GM23338 (cell line): ENCODE data around the gene ST6GALNAC3. TPM values are rescaled to one million over a fixed set of nuclear protein-coding genes. Genes with fewer than 3 reads are reported as not detected.

Experiments used
- ATAC-seq: fragments of 200-7000 bp; cut with Tn5 transposase; 3 replicates; pipeline ENCODE4 v1.9.1; 2020
- DNase-seq: peaks from one replicate; pipeline ENCODE4 v3.0.0-alpha.2; 2015; ENCODE audit warnings: low spot score
- H2AFZ ChIP-seq: fragments of 200-600 bp; sonication (generic); 2 replicates; pipeline ENCODE4 v1.8.0; 2016; ENCODE audit warnings: antibody characterized with exemption, mild to moderate bottlenecking, moderate library complexity
- H3F3A ChIP-seq: fragments of 200-600 bp; sonication (generic); replicated peaks from 2 replicates; pipeline ENCODE4 v1.8.0; 2017; ENCODE audit warnings: antibody characterized with exemption, mixed run types, low read depth
- H3K27ac ChIP-seq: fragments of 200-600 bp; sonication (generic); 2 replicates; pipeline ENCODE4 v1.6.1; 2016; ENCODE audit warnings: low read depth
- H3K27me3 ChIP-seq: fragments of 200-600 bp; sonication (generic); 2 replicates; pipeline ENCODE4 v1.8.0; 2016; ENCODE audit warnings: mild to moderate bottlenecking, mixed run types, moderate library complexity; ENCODE audit not compliant: insufficient read depth
- H3K36me3 ChIP-seq: fragments of 200-600 bp; sonication (generic); 2 replicates; pipeline ENCODE4 v1.8.0; 2016; ENCODE audit warnings: mild to moderate bottlenecking; ENCODE audit not compliant: insufficient read depth
- H3K4me1 ChIP-seq: fragments of 200-600 bp; sonication (generic); 2 replicates; pipeline ENCODE4 v1.8.0; 2016; ENCODE audit warnings: mild to moderate bottlenecking, moderate library complexity; ENCODE audit not compliant: insufficient read depth
- H3K4me2 ChIP-seq: fragments of 200-600 bp; sonication (generic); 2 replicates; pipeline ENCODE4 v1.7.1; 2017; ENCODE audit warnings: mixed run types
- H3K4me3 ChIP-seq: fragments of 200-600 bp; sonication (generic); 2 replicates; pipeline ENCODE4 v1.6.1; 2016; ENCODE audit warnings: mixed run types
- H3K79me2 ChIP-seq: fragments of 200-600 bp; sonication (generic); replicated peaks from 2 replicates; pipeline ENCODE4 v1.8.0; 2017; ENCODE audit warnings: mild to moderate bottlenecking; ENCODE audit not compliant: insufficient read depth
- H3K9me2 ChIP-seq: fragments of 200-600 bp; sonication (generic); 2 replicates; pipeline ENCODE4 v1.8.0; 2017; ENCODE audit not compliant: insufficient read depth
- H4K20me1 ChIP-seq: fragments of 200-600 bp; sonication (generic); replicated peaks from 2 replicates; pipeline ENCODE4 v1.8.0; 2017; ENCODE audit warnings: mild to moderate bottlenecking; ENCODE audit not compliant: insufficient read depth
- H3K27ac Mint-ChIP-seq: 2 replicates; pipeline ENCODE4 v1.8.0; 2020; ENCODE audit warnings: inconsistent platforms, mild to moderate bottlenecking, moderate library complexity, mixed read lengths
- H3K27me3 Mint-ChIP-seq: 3 replicates; pipeline ENCODE4 v1.8.0; 2022; ENCODE audit warnings: low read depth, mild to moderate bottlenecking, moderate library complexity, mixed read lengths, inconsistent platforms; ENCODE audit not compliant: insufficient read depth, poor library complexity
- H3K36me3 Mint-ChIP-seq: 3 replicates; pipeline ENCODE4 v1.8.0; 2021; ENCODE audit warnings: low read depth, mild to moderate bottlenecking, inconsistent platforms, moderate library complexity, mixed read lengths
- H3K4me1 Mint-ChIP-seq: 3 replicates; pipeline ENCODE4 v1.8.0; 2020; ENCODE audit warnings: mild to moderate bottlenecking, inconsistent platforms, mixed read lengths
- H3K4me3 Mint-ChIP-seq: 3 replicates; pipeline ENCODE4 v1.8.0; 2021; ENCODE audit warnings: moderate library complexity, mild to moderate bottlenecking, inconsistent platforms, mixed read lengths
- H3K9me3 Mint-ChIP-seq: 3 replicates; pipeline ENCODE4 v1.8.0; 2020; ENCODE audit warnings: moderate library complexity, mild to moderate bottlenecking, inconsistent platforms, mixed read lengths
- EZH2 ChIP-seq: fragments of 200-600 bp; sonication (generic); IDR thresholded peaks from one replicate; pipeline ENCODE4 v1.8.0; 2017; ENCODE audit warnings: antibody characterized with exemption, mild to moderate bottlenecking, low read depth; ENCODE audit not compliant: unreplicated experiment
- EZH2phosphoT487 ChIP-seq: fragments of 200-600 bp; sonication (generic); IDR thresholded peaks from one replicate; pipeline ENCODE4 v1.8.1; 2018; ENCODE audit warnings: antibody characterized with exemption; ENCODE audit not compliant: unreplicated experiment
- NANOG ChIP-seq: IDR thresholded peaks from 2 replicates; pipeline ENCODE4 v1.6.1; 2016; ENCODE audit warnings: antibody characterized with exemption, borderline replicate concordance
- POLR2AphosphoS5 ChIP-seq: IDR thresholded peaks from 2 replicates; pipeline ENCODE4 v1.6.1; 2016; ENCODE audit warnings: antibody characterized with exemption, low read depth
- STAT1 ChIP-seq: IDR thresholded peaks from one replicate; pipeline ENCODE4 v1.6.1; 2016; ENCODE audit warnings: antibody characterized with exemption; ENCODE audit not compliant: unreplicated experiment
- ZNF114 ChIP-seq: fragments of 250-450 bp; sonication (Bioruptor Pico); IDR thresholded peaks from 2 replicates; pipeline ENCODE4 v1.5.0; 2020; ENCODE audit warnings: mild to moderate bottlenecking, moderate library complexity
- polyA plus RNA-seq: library from polyadenylated mRNA; unstranded; fragments of >200 nt; fragmentation: Nextera tagmentation; extraction: Ambion mirVana; gene quantifications from 2 replicates; pipeline ENCODE4 v1.2.1, GENCODE V29; 2016
- total RNA-seq: library from RNA; depleted of rRNA; stranded (reverse); fragments of >200 nt; shearing (Covaris generic); gene quantifications from 2 replicates; pipeline ENCODE4 v1.2.3, GENCODE V29; 2014
- TF ChIP-seq, protein P1 (sequence below), 2 experiments: fragments of 200-600 bp in 1 of 2; sonication (generic) in 1 of 2; conservative IDR thresholded peaks; 2 replicates each; pipeline versions ENCODE4 v1.5.1 to v1.6.1; 2016 to 2017; ENCODE audit warnings: antibody characterized with exemption in 2 of 2, low read depth in 2 of 2, mild to moderate bottlenecking in 2 of 2, moderate library complexity in 1 of 2
- TF ChIP-seq, protein P2 (sequence below): IDR thresholded peaks from 2 replicates; pipeline ENCODE4 v1.6.1; 2016; ENCODE audit warnings: antibody characterized with exemption
- TF ChIP-seq, protein P3 (sequence below): fragments of 250-450 bp; sonication (Bioruptor Pico); IDR thresholded peaks from 2 replicates; pipeline ENCODE4 v1.5.0; 2020; ENCODE audit warnings: mild to moderate bottlenecking, moderate library complexity

Gene ST6GALNAC3
- total and polyA plus RNA-seq, 2 experiments from 2014 or later, result 4.7 to 11.6 TPM

DNA sequence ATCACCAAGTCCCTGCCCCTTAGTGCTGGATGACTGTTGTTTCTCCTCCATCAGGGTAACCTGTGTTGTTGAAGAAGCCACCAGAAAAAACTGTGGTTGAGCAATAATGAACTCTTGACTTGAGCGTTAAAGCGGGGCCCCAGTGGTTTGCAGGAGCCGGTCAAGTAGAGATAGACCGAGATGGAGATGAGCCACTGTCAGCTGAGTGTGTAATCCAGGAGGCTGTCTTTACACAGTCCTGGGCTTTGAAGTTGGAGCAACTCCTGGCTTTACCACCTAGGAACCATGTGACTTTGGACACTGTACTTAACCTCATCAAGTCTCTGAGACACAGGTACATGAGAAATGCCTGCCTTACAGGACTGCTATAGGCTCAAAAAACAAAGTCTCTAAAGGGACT, 158.1 kb downstream of the ST6GALNAC3 start (continued):
- TF ChIP-seq, protein P1, sequence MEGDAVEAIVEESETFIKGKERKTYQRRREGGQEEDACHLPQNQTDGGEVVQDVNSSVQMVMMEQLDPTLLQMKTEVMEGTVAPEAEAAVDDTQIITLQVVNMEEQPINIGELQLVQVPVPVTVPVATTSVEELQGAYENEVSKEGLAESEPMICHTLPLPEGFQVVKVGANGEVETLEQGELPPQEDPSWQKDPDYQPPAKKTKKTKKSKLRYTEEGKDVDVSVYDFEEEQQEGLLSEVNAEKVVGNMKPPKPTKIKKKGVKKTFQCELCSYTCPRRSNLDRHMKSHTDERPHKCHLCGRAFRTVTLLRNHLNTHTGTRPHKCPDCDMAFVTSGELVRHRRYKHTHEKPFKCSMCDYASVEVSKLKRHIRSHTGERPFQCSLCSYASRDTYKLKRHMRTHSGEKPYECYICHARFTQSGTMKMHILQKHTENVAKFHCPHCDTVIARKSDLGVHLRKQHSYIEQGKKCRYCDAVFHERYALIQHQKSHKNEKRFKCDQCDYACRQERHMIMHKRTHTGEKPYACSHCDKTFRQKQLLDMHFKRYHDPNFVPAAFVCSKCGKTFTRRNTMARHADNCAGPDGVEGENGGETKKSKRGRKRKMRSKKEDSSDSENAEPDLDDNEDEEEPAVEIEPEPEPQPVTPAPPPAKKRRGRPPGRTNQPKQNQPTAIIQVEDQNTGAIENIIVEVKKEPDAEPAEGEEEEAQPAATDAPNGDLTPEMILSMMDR (conservative IDR thresholded peaks at IDR 0.05; ENCODE audit: low read depth in 2 of 2), result no peak
- TF ChIP-seq ZNF114 (CRISPR knock-in tag), result no peak
- TF ChIP-seq, protein P2, sequence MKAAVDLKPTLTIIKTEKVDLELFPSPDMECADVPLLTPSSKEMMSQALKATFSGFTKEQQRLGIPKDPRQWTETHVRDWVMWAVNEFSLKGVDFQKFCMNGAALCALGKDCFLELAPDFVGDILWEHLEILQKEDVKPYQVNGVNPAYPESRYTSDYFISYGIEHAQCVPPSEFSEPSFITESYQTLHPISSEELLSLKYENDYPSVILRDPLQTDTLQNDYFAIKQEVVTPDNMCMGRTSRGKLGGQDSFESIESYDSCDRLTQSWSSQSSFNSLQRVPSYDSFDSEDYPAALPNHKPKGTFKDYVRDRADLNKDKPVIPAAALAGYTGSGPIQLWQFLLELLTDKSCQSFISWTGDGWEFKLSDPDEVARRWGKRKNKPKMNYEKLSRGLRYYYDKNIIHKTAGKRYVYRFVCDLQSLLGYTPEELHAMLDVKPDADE, result no peak

DNA sequence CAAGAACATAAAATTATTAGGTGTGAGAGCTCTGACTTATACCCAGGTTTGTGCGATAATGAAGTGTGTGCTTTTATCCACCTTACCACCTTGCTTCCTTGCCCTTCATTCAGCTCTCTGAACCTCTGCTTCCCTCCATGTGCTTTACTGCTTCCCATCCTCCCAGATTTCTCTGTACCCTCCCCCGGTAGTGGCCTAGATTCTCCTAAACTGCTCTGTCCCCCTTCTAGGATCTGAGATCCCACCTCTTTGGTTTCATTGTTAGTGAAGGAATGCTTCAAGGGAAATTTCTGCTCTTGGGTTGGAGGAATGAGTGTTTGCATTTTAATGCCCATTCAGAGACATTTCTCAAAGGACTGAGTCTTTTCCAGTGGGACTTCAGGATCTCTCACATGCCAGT, 159.5 kb downstream of the ST6GALNAC3 start:
- DNase-seq, result peak; percentile 45
- peak overlapping the region; percentile 45; the same call in 1 of the 2 replicates for H3K27ac Mint-ChIP-seq
- H3K9me2 ChIP-seq, result peaks cover 10% of the 10 kb centered on the region; the same call in 1 of the 2 replicates
- H3K4me3 Mint-ChIP-seq, result no peak overlapping the region
- H3K27me3 ChIP-seq, result no peaks in the 10 kb centered on the region
- no peaks in the 10 kb centered on the region for H4K20me1 ChIP-seq
- H3K27ac ChIP-seq, result peak overlapping the region; percentile 77
- no peaks in the 10 kb centered on the region for H3K79me2 ChIP-seq
- 0 out of 2 replicates have a peak, but pooled peaks cover 4% of the 10 kb centered on the region for H3F3A ChIP-seq
- ATAC-seq, result no peak
- H3K4me2 ChIP-seq, result peak overlapping the region; percentile 30
- H3K36me3 Mint-ChIP-seq, result peaks cover 12% of the 10 kb centered on the region; the same call in 2 of the 3 replicates
- no peaks in the 10 kb centered on the region for H3K27me3 Mint-ChIP-seq
- H3K4me3 ChIP-seq, result no peak overlapping the region
- TF ChIP-seq, protein P3, sequence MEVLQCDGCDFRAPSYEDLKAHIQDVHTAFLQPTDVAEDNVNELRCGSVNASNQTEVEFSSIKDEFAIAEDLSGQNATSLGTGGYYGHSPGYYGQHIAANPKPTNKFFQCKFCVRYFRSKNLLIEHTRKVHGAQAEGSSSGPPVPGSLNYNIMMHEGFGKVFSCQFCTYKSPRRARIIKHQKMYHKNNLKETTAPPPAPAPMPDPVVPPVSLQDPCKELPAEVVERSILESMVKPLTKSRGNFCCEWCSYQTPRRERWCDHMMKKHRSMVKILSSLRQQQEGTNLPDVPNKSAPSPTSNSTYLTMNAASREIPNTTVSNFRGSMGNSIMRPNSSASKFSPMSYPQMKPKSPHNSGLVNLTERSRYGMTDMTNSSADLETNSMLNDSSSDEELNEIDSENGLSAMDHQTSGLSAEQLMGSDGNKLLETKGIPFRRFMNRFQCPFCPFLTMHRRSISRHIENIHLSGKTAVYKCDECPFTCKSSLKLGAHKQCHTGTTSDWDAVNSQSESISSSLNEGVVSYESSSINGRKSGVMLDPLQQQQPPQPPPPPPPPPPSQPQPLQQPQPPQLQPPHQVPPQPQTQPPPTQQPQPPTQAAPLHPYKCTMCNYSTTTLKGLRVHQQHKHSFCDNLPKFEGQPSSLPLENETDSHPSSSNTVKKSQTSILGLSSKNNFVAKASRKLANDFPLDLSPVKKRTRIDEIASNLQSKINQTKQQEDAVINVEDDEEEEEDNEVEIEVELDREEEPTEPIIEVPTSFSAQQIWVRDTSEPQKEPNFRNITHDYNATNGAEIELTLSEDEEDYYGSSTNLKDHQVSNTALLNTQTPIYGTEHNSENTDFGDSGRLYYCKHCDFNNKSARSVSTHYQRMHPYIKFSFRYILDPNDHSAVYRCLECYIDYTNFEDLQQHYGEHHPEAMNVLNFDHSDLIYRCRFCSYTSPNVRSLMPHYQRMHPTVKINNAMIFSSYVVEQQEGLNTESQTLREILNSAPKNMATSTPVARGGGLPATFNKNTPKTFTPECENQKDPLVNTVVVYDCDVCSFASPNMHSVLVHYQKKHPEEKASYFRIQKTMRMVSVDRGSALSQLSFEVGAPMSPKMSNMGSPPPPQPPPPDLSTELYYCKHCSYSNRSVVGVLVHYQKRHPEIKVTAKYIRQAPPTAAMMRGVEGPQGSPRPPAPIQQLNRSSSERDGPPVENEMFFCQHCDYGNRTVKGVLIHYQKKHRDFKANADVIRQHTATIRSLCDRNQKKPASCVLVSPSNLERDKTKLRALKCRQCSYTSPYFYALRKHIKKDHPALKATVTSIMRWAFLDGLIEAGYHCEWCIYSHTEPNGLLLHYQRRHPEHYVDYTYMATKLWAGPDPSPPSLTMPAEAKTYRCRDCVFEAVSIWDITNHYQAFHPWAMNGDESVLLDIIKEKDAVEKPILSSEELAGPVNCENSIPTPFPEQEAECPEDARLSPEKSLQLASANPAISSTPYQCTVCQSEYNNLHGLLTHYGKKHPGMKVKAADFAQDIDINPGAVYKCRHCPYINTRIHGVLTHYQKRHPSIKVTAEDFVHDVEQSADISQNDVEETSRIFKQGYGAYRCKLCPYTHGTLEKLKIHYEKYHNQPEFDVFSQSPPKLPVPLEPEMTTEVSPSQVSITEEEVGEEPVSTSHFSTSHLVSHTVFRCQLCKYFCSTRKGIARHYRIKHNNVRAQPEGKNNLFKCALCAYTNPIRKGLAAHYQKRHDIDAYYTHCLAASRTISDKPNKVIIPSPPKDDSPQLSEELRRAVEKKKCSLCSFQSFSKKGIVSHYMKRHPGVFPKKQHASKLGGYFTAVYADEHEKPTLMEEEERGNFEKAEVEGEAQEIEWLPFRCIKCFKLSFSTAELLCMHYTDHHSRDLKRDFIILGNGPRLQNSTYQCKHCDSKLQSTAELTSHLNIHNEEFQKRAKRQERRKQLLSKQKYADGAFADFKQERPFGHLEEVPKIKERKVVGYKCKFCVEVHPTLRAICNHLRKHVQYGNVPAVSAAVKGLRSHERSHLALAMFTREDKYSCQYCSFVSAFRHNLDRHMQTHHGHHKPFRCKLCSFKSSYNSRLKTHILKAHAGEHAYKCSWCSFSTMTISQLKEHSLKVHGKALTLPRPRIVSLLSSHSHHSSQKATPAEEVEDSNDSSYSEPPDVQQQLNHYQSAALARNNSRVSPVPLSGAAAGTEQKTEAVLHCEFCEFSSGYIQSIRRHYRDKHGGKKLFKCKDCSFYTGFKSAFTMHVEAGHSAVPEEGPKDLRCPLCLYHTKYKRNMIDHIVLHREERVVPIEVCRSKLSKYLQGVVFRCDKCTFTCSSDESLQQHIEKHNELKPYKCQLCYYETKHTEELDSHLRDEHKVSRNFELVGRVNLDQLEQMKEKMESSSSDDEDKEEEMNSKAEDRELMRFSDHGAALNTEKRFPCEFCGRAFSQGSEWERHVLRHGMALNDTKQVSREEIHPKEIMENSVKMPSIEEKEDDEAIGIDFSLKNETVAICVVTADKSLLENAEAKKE, result 0 out of 2 replicates have a peak, but pooled peaks have one; percentile 36
- TF ChIP-seq NANOG, result no peak
- TF ChIP-seq, protein P2, result no peak
- TF ChIP-seq, protein P1 (conservative IDR thresholded peaks at IDR 0.05; ENCODE audit: low read depth in 2 of 2), result no peak
- no peak for TF ChIP-seq POLR2AphosphoS5
- no peak for TF ChIP-seq EZH2phosphoT487
- TF ChIP-seq EZH2, result no peak
- no peak for TF ChIP-seq STAT1
- H2AFZ ChIP-seq, result no peak overlapping the region
- H3K4me1 ChIP-seq, result peaks cover 62% of the 10 kb centered on the region
- no peaks in the 10 kb centered on the region for H3K9me3 Mint-ChIP-seq
- H3K4me1 Mint-ChIP-seq, result peaks cover 64% of the 10 kb centered on the region
- H3K36me3 ChIP-seq, result no peaks in the 10 kb centered on the region
